ENCODE measurements around the gene CGGBP1.

GRCh38 chr3:88005066-88005465 is 53.7 kb downstream of the CGGBP1 start:
- no peak for TF ChIP-seq POLR2AphosphoS5 (IDR thresholded peaks at IDR 0.05)
- peak in 1 of 2 donors; percentile 15 for TF ChIP-seq CTCF (IDR thresholded peaks at IDR 0.05)
- no peak for TF ChIP-seq POLR2A (IDR thresholded peaks at IDR 0.05)
